KOPT-K1 (cell line): Measurements from ENCODE around the gene SMAD6.

Source experiments
- H3K27ac ChIP-seq: fragments of 200-600 bp; sonication (generic); 2 replicates; pipeline ENCODE4 v1.5.1; 2016; ENCODE audit warnings: antibody characterized with exemption, mild to moderate bottlenecking, low read depth, low read length; ENCODE audit not compliant: poor library complexity, severe bottlenecking
- H3K36me3 ChIP-seq: fragments of 200-600 bp; sonication (generic); 2 replicates; pipeline ENCODE4 v1.5.1; 2017; ENCODE audit warnings: antibody characterized with exemption, mild to moderate bottlenecking, low read length, moderate library complexity; ENCODE audit not compliant: insufficient read depth
- H3K9me3 ChIP-seq: fragments of 200-600 bp; sonication (generic); 2 replicates; pipeline ENCODE4 v1.5.1; 2017; ENCODE audit warnings: antibody characterized with exemption, low read length, mild to moderate bottlenecking; ENCODE audit not compliant: insufficient read depth, poor library complexity, severe bottlenecking

SMAD6 gene

GRCh38 chr15:66780973-66781718, 79.1 kb downstream of the SMAD6 start:
- Histone ChIP-seq H3K9me3 (no peaks in the 10 kb centered on the region), H3K36me3 (peaks cover 44% of the 10 kb centered on the region), H3K27ac (no peak overlapping the region)

- no peak overlapping the region for H3K27ac ChIP-seq
- H3K9me3 ChIP-seq, result no peaks in the 10 kb centered on the region
- peaks cover 36% of the 10 kb centered on the region for H3K36me3 ChIP-seq
These were observed 80.7 kb downstream of the SMAD6 start for GRCh38 chr15:66782785-66783184.

GRCh38 chr15:66783314-66783713, 81.3 kb downstream of the SMAD6 start:
- H3K36me3 ChIP-seq, result peaks cover 36% of the 10 kb centered on the region
- H3K9me3 ChIP-seq, result no peaks in the 10 kb centered on the region
- H3K27ac ChIP-seq, result no peak overlapping the region

GRCh38 chr15:66783725-66784124, 81.7 kb downstream of the SMAD6 start:
- H3K27ac ChIP-seq, result no peak overlapping the region
- H3K36me3 ChIP-seq, result peaks cover 36% of the 10 kb centered on the region
- no peaks in the 10 kb centered on the region for H3K9me3 ChIP-seq

- Histone ChIP-seq H3K36me3 (peaks cover 36% of the 10 kb centered on the region), H3K9me3 (no peaks in the 10 kb centered on the region), H3K27ac (no peak overlapping the region)
These were observed 82.1 kb downstream of the SMAD6 start for GRCh38 chr15:66784174-66784573.

GRCh38 chr15:66785637-66786036, 83.6 kb downstream of the SMAD6 start:
- Histone ChIP-seq H3K9me3 (no peaks in the 10 kb centered on the region), H3K36me3 (peaks cover 25% of the 10 kb centered on the region), H3K27ac (no peak overlapping the region)

- Histone ChIP-seq H3K9me3 (no peaks in the 10 kb centered on the region), H3K36me3 (peaks cover 19% of the 10 kb centered on the region), H3K27ac (no peak overlapping the region)
These were observed 84.2 kb downstream of the SMAD6 start for GRCh38 chr15:66786222-66786621.

- Histone ChIP-seq H3K9me3 (no peaks in the 10 kb centered on the region), H3K36me3 (peaks cover 17% of the 10 kb centered on the region), H3K27ac (no peak overlapping the region)
These were observed 84.9 kb downstream of the SMAD6 start for GRCh38 chr15:66786708-66787488.

GRCh38 chr15:66787489-66787871, 85.4 kb downstream of the SMAD6 start:
- no peak overlapping the region for H3K27ac ChIP-seq
- H3K9me3 ChIP-seq, result no peaks in the 10 kb centered on the region
- H3K36me3 ChIP-seq, result peaks cover 11% of the 10 kb centered on the region

GRCh38 chr15:66788024-66788423, 86.0 kb downstream of the SMAD6 start:
- Histone ChIP-seq H3K27ac (no peak overlapping the region), H3K36me3 (peaks cover 8% of the 10 kb centered on the region), H3K9me3 (no peaks in the 10 kb centered on the region)

GRCh38 chr15:66789029-66790025, 87.3 kb downstream of the SMAD6 start:
- Histone ChIP-seq H3K36me3 (no peaks in the 10 kb centered on the region), H3K27ac (no peak overlapping the region), H3K9me3 (no peaks in the 10 kb centered on the region)

GRCh38 chr15:66795851-66796250, 93.8 kb downstream of the SMAD6 start:
- H3K9me3 ChIP-seq, result no peaks in the 10 kb centered on the region
- H3K27ac ChIP-seq, result no peak overlapping the region
- no peaks in the 10 kb centered on the region for H3K36me3 ChIP-seq

- H3K36me3 ChIP-seq, result no peaks in the 10 kb centered on the region
- H3K9me3 ChIP-seq, result no peaks in the 10 kb centered on the region
- H3K27ac ChIP-seq, result no peak overlapping the region
These were observed 94.3 kb downstream of the SMAD6 start for GRCh38 chr15:66796343-66796742.

- Histone ChIP-seq H3K27ac (no peak overlapping the region), H3K9me3 (no peaks in the 10 kb centered on the region), H3K36me3 (no peaks in the 10 kb centered on the region)
These were observed 95.9 kb downstream of the SMAD6 start for GRCh38 chr15:66797921-66798320.
